Glomerular endothelial cell (primary cell): ENCODE data around the gene ISG20. TPM values are rescaled to one million over a fixed set of nuclear protein-coding genes. Genes with fewer than 3 reads are reported as not detected.
"Not testable (repeated sequence)": the region's sequence is repeated elsewhere in the genome, so short reads cannot be mapped to it uniquely, and the experiment has no call there.

Source experiments
- DNase-seq: peaks from one replicate; pipeline ENCODE4 v3.0.0-alpha.2; 2011; ENCODE audit warnings: low read depth, low spot score; ENCODE audit errors: extremely low read depth
- total RNA-seq: library from RNA; depleted of rRNA; stranded (reverse); fragments of >200 nt; gene quantifications from 2 replicates; pipeline ENCODE4 v1.2.3, GENCODE V29; 2015

Gene ISG20
- total RNA-seq, 1 donor from 2014 or later, result 36.5 TPM

- DNase-seq, result no peak
These were observed 21.0 kb upstream of the ISG20 start for GRCh38 chr15:88617790-88618189.

- no peak for DNase-seq
These were observed 20.1 kb upstream of the ISG20 start for GRCh38 chr15:88618686-88619085.

GRCh38 chr15:88619796-88620195 is 19.0 kb upstream of the ISG20 start:
- no peak for DNase-seq

- no peak for DNase-seq
These were observed 17.6 kb upstream of the ISG20 start, which contains the start of gene AEN for GRCh38 chr15:88620995-88621772. TSS of gene AEN (plus strand) at chr15:88621340. CDS start at chr15:88626210, 4,870 bp downstream.

- DNase-seq, result no peak
These were observed 16.8 kb upstream of the ISG20 start for GRCh38 chr15:88621789-88622604.

- no peak for DNase-seq
These were observed 16.2 kb upstream of the ISG20 start for GRCh38 chr15:88622605-88622975.

- DNase-seq, result no peak
These were observed 15.8 kb upstream of the ISG20 start for GRCh38 chr15:88623061-88623460.

GRCh38 chr15:88623632-88624031 is 15.2 kb upstream of the ISG20 start:
- DNase-seq, result no peak

- no peak for DNase-seq
These were observed 14.5 kb upstream of the ISG20 start for GRCh38 chr15:88624156-88624970.

- no peak for DNase-seq
These were observed 13.8 kb upstream of the ISG20 start for GRCh38 chr15:88624971-88625490.

- no peak for DNase-seq
These were observed 12.7 kb upstream of the ISG20 start for GRCh38 chr15:88625943-88626741.

GRCh38 chr15:88627463-88627862 is 11.4 kb upstream of the ISG20 start:
- no peak for DNase-seq

- DNase-seq, result no peak
These were observed 10.7 kb upstream of the ISG20 start for GRCh38 chr15:88628018-88628654.

GRCh38 chr15:88629071-88629470 is 9.7 kb upstream of the ISG20 start:
- DNase-seq, result no peak

- DNase-seq, result no peak
These were observed 8.6 kb upstream of the ISG20 start for GRCh38 chr15:88630141-88630721.

GRCh38 chr15:88630798-88631463 is 7.9 kb upstream of the ISG20 start:
- DNase-seq, result no peak

- no peak for DNase-seq
These were observed 7.3 kb upstream of the ISG20 start for GRCh38 chr15:88631464-88632028.

GRCh38 chr15:88632797-88633196 is 6.0 kb upstream of the ISG20 start:
- DNase-seq, result not testable (repeated sequence)
